GM12892 (cell line): ENCODE measurements around the gene SPACA1.

Experiments used
- POLR2A ChIP-seq: IDR thresholded peaks from 2 replicates; pipeline ENCODE4 v1.6.1; 2011; ENCODE audit warnings: low read depth, low read length, control low read depth
- POLR2AphosphoS5 ChIP-seq: IDR thresholded peaks from 2 replicates; pipeline ENCODE4 v1.6.1; 2011; ENCODE audit warnings: low read depth, low read length, control low read depth
- TAF1 ChIP-seq: IDR thresholded peaks from 2 replicates; pipeline ENCODE4 v1.6.1; 2011; ENCODE audit warnings: low read depth, mild to moderate bottlenecking, control low read depth, low read length, borderline replicate concordance

DNA sequence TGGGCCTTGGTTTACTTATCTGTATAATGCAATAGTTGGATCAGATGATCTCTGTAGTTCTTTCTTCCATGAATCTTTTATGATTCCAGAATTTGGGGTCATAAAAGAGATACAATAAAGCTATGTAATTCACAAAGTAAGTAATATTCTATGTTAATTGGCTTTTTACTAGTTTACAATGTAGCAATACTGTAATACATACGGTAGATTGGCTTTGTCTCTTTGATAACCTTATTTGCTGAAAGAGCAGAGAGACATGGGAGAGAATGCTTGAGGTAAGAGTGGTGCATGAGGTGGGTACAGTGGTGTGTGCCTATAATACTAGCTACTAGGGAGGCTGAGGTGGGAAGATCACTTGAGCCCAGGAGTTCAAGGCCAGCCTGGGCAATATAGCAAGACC lies 14.7 kb downstream of the SPACA1 start:
- TF ChIP-seq POLR2A (no peak), POLR2AphosphoS5 (no peak), TAF1 (no peak)
